Brain pericyte (primary cell): ENCODE data around the gene MAPK9.

ENCODE experiments used
- DNase-seq: peaks from one replicate; pipeline ENCODE4 v3.0.0-alpha.2; 2012; ENCODE audit warnings: low read depth, low spot score

MAPK9 gene

DNA sequence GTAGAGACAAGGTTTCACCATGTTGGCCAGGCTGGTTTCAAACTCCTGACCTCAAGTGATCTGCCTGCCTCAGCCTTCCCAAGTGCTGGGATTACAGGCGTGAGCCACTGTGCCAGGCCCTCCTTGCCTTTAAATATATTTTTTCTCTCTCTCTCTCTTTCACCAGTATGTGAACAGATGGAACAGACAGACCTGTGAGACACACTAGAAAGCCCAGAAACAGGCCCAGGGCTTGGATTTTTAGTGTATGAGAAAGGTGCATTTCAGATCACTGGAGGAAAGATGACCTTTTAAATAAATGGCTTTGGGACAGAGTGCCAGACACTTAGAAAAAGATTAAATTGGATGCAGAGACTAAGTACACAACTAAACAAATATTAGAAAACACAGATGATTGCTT, 86.0 kb downstream of the MAPK9 start:
- no peak for DNase-seq

DNA sequence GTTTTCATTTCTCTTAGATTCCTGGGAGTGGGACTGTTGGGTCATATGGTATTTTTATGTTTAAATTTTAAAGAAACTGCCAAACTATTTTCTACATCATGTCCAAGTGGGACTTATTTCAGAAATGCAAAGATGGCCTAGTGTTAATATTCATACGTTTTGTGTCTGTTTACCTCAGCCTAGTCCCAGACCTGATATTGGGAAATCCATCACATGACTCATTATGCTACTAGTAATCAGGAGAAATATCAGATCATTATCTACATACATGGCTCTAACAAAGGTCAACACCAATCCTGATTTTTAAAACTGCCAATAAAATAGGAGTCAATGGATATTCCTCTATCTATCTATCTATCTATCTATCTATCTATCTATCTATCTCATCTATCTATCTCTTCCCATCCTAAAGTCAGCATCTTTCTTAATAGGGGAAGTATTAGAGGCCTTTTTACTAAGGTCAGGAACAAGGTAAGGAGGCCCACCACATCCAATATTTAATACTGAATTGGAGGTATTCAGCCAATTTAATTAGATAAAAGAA, 87.5 kb downstream of the MAPK9 start:
- DNase-seq = no peak

- DNase-seq = no peak
Observed at GRCh38 chr5:180202939-180203573, 88.8 kb downstream of the MAPK9 start.

- no peak for DNase-seq
Observed at GRCh38 chr5:180201051-180201987, 90.6 kb downstream of the MAPK9 start.

- DNase-seq = no peak
Observed at GRCh38 chr5:180199390-180199789, 92.5 kb downstream of the MAPK9 start.

DNA sequence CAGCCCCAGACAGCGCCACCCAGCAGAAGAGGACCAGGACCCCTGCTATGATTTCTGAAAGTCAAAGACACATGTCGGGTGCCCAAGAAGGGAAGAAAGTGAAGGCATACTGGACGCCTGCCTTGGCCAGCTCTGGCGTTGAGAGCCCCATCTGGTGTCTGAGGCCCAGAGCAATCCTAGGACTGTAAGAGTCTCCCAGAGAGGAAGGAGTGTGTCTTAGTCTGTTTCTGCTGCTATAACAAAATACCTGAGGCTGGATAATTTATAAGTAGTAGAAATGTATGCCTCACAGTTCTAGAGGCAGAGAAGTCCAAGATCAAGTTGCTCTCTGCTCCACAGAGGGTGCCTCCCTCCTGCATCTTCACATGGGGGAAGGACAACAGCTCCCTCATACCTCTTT, 93.7 kb downstream of the MAPK9 start:
- no peak for DNase-seq

DNA sequence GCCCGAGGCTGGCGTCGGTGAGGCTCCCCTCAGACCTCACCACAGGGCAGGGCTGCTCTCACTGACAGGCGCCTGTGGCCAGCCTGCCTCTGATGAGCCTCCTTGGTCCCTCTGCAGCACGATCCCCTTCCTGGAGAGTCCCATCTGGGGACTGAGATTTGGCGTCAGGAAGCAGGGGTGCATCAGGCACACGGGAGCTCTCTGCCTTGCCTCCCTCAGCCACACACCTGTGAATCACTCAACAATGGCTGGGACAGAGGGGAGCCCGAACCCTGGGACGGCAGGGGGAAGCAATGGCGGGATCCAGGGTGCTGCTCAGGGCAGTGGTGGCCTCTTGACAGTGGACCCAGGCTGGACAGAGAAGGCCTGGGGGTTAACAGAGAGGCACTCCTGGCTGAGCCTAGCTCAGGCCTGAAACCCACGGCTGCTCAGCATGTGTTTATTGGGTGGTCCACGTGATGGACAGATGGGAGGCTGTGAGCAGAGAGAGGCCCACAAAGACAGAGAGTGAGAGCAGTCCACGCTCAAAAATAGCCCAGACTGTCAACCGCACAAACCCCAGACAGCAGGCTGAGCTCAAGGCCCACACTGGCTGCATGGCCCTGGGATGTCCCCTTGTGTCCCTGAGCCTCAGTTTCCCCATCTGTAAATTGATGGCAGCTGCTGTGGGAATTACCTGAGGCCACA, 94.7 kb downstream of the MAPK9 start:
- no peak for DNase-seq

GRCh38 chr5:180194410-180195345, 97.2 kb downstream of the MAPK9 start:
- DNase-seq = no peak

GRCh38 chr5:180193749-180194375, 98.0 kb downstream of the MAPK9 start:
- DNase-seq = no peak

GRCh38 chr5:180191716-180192115, 100.2 kb downstream of the MAPK9 start:
- DNase-seq = no peak

DNA sequence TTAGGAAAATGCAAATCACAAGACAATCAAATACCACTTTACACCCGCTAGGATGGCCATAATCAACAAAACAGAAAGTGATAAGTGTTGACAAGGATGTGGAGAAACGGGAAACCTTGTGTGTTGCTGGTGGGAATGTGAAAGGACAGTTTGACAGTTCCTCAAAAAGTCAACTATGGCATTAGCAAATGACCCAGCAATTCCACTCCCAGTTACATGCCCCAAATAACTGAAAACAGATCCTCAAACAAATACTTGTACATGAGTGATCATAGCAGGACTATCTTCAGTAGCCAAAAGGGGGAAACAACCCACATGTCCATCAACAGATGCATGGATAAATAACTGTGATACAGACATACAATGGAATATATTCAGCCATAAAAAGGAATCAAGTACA, 104.1 kb downstream of the MAPK9 start:
- DNase-seq = no peak
